NCI-H526 treated with DMSO at 0.1 percent for 48 hours (cell line): Measurements from ENCODE around the gene NCK2.

Experiments used
- DNase-seq: peaks from one replicate; lab custom pipeline; 2025; lab: John Stamatoyannopoulos, UW

The NCK2 gene

GRCh38 chr2:105777506-105778055 lies 32.9 kb downstream of the NCK2 start:
- DNase-seq, result no peak

- DNase-seq, result no peak
These were observed 33.4 kb downstream of the NCK2 start for GRCh38 chr2:105778080-105778607.

GRCh38 chr2:105779394-105779793 lies 34.7 kb downstream of the NCK2 start:
- no peak for DNase-seq

GRCh38 chr2:105780606-105781005 lies 35.9 kb downstream of the NCK2 start:
- DNase-seq, result no peak

- DNase-seq, result no peak
These were observed 36.7 kb downstream of the NCK2 start for GRCh38 chr2:105781274-105781978.

GRCh38 chr2:105782123-105782522 lies 37.4 kb downstream of the NCK2 start:
- DNase-seq, result no peak

- DNase-seq, result no peak
These were observed 37.9 kb downstream of the NCK2 start for GRCh38 chr2:105782646-105783045.

GRCh38 chr2:105783151-105783738 lies 38.5 kb downstream of the NCK2 start:
- DNase-seq, result no peak

GRCh38 chr2:105783972-105784371 lies 39.3 kb downstream of the NCK2 start:
- DNase-seq, result no peak

GRCh38 chr2:105784589-105784988 lies 39.9 kb downstream of the NCK2 start:
- DNase-seq, result no peak

- no peak for DNase-seq
These were observed 40.6 kb downstream of the NCK2 start for GRCh38 chr2:105785095-105785847.

GRCh38 chr2:105786231-105787230 lies 41.8 kb downstream of the NCK2 start:
- DNase-seq, result no peak

GRCh38 chr2:105787376-105788318 lies 42.9 kb downstream of the NCK2 start:
- no peak for DNase-seq

GRCh38 chr2:105788670-105789290 lies 44.1 kb downstream of the NCK2 start:
- no peak for DNase-seq

GRCh38 chr2:105789745-105790460 lies 45.2 kb downstream of the NCK2 start:
- no peak for DNase-seq

- no peak for DNase-seq
These were observed 45.9 kb downstream of the NCK2 start for GRCh38 chr2:105790461-105791149.

- no peak for DNase-seq
These were observed 46.5 kb downstream of the NCK2 start for GRCh38 chr2:105791229-105791628.

GRCh38 chr2:105792561-105792960 lies 47.8 kb downstream of the NCK2 start:
- no peak for DNase-seq
